ENCODE measurements around the gene KRT3. TPM values are rescaled to one million over a fixed set of nuclear protein-coding genes. Genes with fewer than 3 reads are reported as not detected.

The KRT3 gene
- total and polyA plus RNA-seq, 2 experiments from 2014 or later, result not detected

DNA sequence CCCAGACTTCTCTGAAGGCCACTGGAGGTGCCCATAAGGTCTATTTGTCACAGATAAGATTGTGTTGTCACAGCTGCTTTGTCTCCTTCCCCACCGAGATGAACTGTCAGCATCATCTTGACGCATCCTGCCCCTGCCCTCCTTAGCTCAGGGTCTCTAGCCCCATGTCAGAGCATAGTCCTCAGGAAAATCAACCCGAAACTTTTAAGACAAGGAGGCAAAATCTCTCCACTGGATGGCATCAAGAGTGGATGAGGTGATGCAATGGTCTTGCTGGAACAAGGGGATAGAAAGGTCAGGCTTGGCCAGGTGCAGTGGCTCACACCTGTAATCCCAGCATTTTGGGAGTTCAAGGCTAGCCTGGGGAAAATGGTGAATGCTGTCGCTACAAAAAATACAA, 30.0 kb upstream of the KRT3 start:
- no peaks in the 10 kb centered on the region for H3K27me3 ChIP-seq
- H3K4me3 ChIP-seq, result no peak overlapping the region
- H3K9me3 ChIP-seq (ENCODE audit: low read depth), result no peaks in the 10 kb centered on the region
- H3K27ac ChIP-seq, result no peak overlapping the region
- DNase-seq (ENCODE audit: low read depth in 1 of 2, low spot score in 1 of 2), result no peak
- TF ChIP-seq, protein P1, sequence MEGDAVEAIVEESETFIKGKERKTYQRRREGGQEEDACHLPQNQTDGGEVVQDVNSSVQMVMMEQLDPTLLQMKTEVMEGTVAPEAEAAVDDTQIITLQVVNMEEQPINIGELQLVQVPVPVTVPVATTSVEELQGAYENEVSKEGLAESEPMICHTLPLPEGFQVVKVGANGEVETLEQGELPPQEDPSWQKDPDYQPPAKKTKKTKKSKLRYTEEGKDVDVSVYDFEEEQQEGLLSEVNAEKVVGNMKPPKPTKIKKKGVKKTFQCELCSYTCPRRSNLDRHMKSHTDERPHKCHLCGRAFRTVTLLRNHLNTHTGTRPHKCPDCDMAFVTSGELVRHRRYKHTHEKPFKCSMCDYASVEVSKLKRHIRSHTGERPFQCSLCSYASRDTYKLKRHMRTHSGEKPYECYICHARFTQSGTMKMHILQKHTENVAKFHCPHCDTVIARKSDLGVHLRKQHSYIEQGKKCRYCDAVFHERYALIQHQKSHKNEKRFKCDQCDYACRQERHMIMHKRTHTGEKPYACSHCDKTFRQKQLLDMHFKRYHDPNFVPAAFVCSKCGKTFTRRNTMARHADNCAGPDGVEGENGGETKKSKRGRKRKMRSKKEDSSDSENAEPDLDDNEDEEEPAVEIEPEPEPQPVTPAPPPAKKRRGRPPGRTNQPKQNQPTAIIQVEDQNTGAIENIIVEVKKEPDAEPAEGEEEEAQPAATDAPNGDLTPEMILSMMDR (IDR thresholded peaks at IDR 0.05; ENCODE audit: low read depth, low read length), result no peak
- H3K4me1 ChIP-seq (ENCODE audit: low read depth), result no peaks in the 10 kb centered on the region
- H3K36me3 ChIP-seq, result no peaks in the 10 kb centered on the region

DNA sequence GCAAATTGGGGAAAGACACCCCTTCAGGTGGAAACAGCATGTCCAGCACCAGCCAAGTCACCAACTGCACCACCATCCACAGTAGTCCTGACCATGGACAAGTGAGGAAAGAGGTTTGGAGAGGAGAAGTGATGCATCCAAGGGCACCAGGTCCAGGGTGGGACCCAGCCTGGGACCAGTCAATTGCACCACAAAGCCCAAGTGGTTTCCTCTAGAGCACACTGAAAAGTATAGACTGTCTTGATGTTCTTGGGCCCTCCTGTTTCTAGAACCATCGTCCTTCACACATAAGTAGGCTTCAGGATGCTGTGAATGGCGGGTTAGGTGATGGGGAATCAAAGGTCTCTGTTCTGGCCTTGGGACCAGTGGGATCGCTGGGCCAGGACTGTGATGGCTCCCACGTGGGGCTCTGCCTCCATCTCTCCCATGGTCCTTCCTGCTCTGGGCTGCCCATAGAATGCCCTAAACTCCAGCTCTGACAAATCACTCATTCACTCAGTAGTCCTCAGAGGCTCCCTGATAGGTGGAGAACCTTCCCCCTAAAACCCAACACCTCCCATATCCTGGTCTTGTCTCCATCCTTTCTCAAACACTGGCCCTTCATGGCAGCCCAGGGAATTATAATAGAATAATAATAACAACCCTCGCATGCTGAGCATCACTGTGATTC, 29.0 kb upstream of the KRT3 start:
- H3K36me3 ChIP-seq, result no peaks in the 10 kb centered on the region
- TF ChIP-seq, protein P1 (IDR thresholded peaks at IDR 0.05; ENCODE audit: low read depth, low read length), result no peak
- H3K27me3 ChIP-seq, result no peaks in the 10 kb centered on the region
- no peak overlapping the region for H3K4me3 ChIP-seq
- DNase-seq (ENCODE audit: low read depth in 1 of 2, low spot score in 1 of 2), result no peak
- H3K9me3 ChIP-seq (ENCODE audit: low read depth), result no peaks in the 10 kb centered on the region
- no peaks in the 10 kb centered on the region for H3K4me1 ChIP-seq (ENCODE audit: low read depth)
- H3K27ac ChIP-seq, result no peak overlapping the region

DNA sequence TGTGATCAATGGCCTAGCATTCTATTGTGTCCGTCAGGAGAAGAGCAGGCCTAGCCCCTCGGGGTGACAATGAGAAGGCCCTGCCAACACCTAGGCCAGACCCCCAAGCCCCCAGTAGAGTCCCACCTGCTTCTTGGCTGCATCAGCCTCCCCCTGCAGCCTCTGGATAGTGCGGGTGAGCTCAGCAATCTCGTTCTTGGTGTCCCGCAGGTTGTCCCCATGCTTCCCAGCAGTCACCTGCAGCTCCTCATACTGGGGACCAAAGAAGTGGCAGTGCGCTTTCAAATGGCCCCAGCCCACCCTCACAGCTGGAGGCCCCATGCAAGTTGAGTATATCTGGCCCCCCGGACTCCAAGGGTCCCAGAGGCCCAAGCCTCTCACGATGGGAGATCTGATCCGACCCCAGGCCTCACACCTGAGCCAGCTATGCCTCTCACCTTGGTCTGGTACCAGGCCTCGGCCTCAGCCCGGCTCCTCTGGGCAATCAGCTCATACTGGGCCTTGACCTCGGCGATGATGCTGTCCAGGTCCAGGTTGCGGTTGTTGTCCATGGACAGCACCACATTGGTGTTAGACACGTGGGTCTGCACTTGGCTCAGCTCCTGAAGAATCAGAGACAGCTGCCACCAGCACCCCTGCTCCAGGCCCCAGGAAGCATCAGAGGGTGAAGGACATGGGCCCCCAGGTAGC, 28.0 kb upstream of the KRT3 start:
- no peaks in the 10 kb centered on the region for H3K27me3 ChIP-seq

DNA sequence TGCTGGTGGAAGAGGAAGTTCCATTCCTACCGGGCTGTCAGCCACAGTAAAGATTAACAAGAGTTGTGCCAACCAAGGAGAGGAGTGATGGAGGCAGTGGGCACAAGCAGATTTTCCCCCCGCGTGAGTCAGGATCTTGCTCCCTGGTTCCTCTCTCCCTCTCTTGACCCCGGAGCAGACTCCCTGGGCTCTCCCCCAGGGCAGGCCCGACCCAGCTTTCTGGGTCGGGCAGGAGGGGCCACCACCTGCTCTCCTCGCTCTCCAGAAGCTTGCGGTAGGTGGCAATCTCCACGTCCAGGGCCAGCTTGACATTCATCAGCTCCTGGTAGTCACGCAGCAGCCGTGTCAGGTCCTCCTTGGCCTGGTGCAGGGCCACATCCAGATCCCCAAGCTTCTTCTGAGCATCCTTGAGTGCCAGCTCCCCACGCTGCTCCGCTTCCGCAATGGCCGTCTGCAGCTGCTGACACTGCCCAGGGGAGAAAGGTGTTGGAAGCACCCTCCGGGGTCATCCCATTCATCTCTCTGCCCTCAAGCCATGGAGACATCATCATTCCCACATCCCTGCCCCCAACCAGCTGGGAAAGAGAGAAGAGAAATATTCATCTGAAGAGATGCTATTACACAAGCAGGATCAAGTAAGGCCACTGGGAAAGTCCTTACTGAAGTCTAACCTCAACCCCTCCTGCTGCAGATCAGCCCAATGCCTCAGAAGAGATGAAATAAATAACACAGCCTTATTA, 27.0 kb upstream of the KRT3 start:
- H3K27ac ChIP-seq, result no peak overlapping the region
- TF ChIP-seq, protein P1 (IDR thresholded peaks at IDR 0.05; ENCODE audit: low read depth, low read length), result no peak
- DNase-seq (ENCODE audit: low read depth in 1 of 2, low spot score in 1 of 2), result no peak

More for the DNA sequence above, 28.0 kb upstream of the KRT3 start:
- Histone ChIP-seq H3K4me1 (ENCODE audit: low read depth) (no peaks in the 10 kb centered on the region), H3K4me3 (no peak overlapping the region), H3K27ac (no peak overlapping the region), H3K36me3 (no peaks in the 10 kb centered on the region), H3K9me3 (ENCODE audit: low read depth) (no peaks in the 10 kb centered on the region)
- TF ChIP-seq, protein P1 (IDR thresholded peaks at IDR 0.05; ENCODE audit: low read depth, low read length), result no peak
- DNase-seq (ENCODE audit: low read depth in 1 of 2, low spot score in 1 of 2), result no peak

DNA sequence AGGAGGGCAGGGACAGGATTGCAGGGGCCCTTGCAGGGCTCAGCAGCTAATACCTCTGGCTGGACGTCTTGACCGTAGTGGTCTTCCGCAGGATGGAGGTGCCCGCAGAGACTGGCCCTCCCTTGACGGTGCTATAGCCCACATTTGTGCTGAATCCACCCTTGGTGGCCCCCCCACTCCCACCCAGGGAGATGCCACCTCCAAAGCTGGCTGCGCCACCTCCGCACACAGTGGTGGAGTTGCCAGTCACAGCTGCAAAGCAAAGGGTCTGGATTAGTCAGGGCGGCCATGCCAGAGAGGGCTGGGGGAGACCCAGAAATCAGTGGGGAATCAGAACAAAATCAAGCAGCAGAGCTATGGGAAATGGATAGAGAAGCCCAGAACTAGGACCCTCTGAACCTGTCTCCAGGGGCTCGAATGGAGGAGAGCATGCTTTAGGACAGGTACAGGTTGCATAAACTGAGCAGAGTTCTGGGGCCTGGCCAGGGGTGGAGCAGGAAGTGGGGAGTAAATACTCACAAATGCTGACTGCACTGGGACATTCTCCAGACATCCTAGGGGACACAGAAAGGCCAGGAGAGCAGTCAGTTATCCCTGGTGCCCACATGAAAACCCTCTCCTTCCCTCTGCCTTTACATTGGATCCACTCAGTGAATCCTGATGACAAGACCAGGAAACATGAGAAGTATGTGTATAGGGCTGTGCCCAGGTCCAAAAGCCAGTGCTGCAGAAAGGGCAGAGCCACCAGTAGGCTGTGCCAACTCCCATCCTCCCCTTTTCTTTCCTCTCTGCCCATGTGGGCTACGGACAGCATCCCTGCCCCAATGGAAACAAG, 26.1 kb upstream of the KRT3 start:
- no peaks in the 10 kb centered on the region for H3K9me3 ChIP-seq (ENCODE audit: low read depth)
- no peak for DNase-seq (ENCODE audit: low read depth in 1 of 2, low spot score in 1 of 2)

More for the DNA sequence above, 27.0 kb upstream of the KRT3 start:
- Histone ChIP-seq H3K4me1 (ENCODE audit: low read depth) (no peaks in the 10 kb centered on the region), H3K27me3 (no peaks in the 10 kb centered on the region), H3K4me3 (no peak overlapping the region), H3K36me3 (no peaks in the 10 kb centered on the region), H3K9me3 (ENCODE audit: low read depth) (no peaks in the 10 kb centered on the region)

More for the DNA sequence above, 26.1 kb upstream of the KRT3 start:
- Histone ChIP-seq H3K4me1 (ENCODE audit: low read depth) (no peaks in the 10 kb centered on the region), H3K36me3 (no peaks in the 10 kb centered on the region), H3K4me3 (no peak overlapping the region), H3K27me3 (no peaks in the 10 kb centered on the region), H3K27ac (no peak overlapping the region)
- TF ChIP-seq, protein P1 (IDR thresholded peaks at IDR 0.05; ENCODE audit: low read depth, low read length), result no peak
